CD14-positive monocyte (primary cell): ENCODE data around the gene IMMP2L. TPM values are rescaled to one million over a fixed set of nuclear protein-coding genes. Genes with fewer than 3 reads are reported as not detected.

Experiments used
- DNase-seq, 3 donors: peaks; one replicate each; pipeline ENCODE4 v3.0.0-alpha.2; 2011 to 2022
- H2AFZ ChIP-seq: 2 replicates; pipeline ENCODE4 v1.6.0; 2012; ENCODE audit warnings: mild to moderate bottlenecking, low read depth, low read length, inconsistent platforms; ENCODE audit not compliant: insufficient read depth, poor library complexity, severe bottlenecking
- H3K27ac ChIP-seq, 2 donors: 1 replicate in 1 of 2; 2 replicates in 1 of 2; pipeline ENCODE4 v1.5.1; 2012 to 2013; ENCODE audit warnings: low read length in 2 of 2, control low read depth in 1 of 2, inconsistent platforms in 1 of 2, low read depth in 1 of 2, mild to moderate bottlenecking in 1 of 2
- H3K27me3 ChIP-seq, 2 donors: one replicate each; pipeline versions ENCODE4 v1.6.0 to v1.6.1; 2011 to 2013; ENCODE audit warnings: low read length in 2 of 2; ENCODE audit not compliant: control insufficient read depth in 2 of 2, insufficient read depth in 2 of 2
- H3K36me3 ChIP-seq, 2 donors: replicated peaks in 1 of 2; 1 replicate in 1 of 2; 2 replicates in 1 of 2; pipeline versions ENCODE4 v1.5.1 to v1.6.1; 2012 to 2013; ENCODE audit warnings: low read length in 2 of 2, control low read depth in 1 of 2, inconsistent platforms in 1 of 2, mild to moderate bottlenecking in 1 of 2; ENCODE audit not compliant: insufficient read depth in 2 of 2, control insufficient read depth in 1 of 2
- H3K4me1 ChIP-seq, 2 donors: 1 replicate in 1 of 2; 2 replicates in 1 of 2; pipeline versions ENCODE4 v1.5.1 to v1.6.1; 2012 to 2013; ENCODE audit warnings: low read length in 2 of 2, control low read depth in 1 of 2, inconsistent platforms in 1 of 2, mild to moderate bottlenecking in 1 of 2, moderate library complexity in 1 of 2; ENCODE audit not compliant: insufficient read depth in 2 of 2, control insufficient read depth in 1 of 2
- H3K4me2 ChIP-seq: replicated peaks from 2 replicates; pipeline ENCODE3; 2012; ENCODE audit warnings: low read length, moderate library complexity, mild to moderate bottlenecking; ENCODE audit not compliant: poor library complexity, severe bottlenecking; ENCODE audit errors: extremely low read depth
- H3K4me3 ChIP-seq, 3 experiments: fragments of 200-600 bp in 1 of 3; sonication (generic) in 1 of 3; replicated peaks in 1 of 3; 1 replicate in 2 of 3; 2 replicates in 1 of 3; pipeline ENCODE4 v1.5.1; 2011 to 2013; ENCODE audit warnings: low read length in 3 of 3, mild to moderate bottlenecking in 3 of 3, control low read depth in 2 of 3, low read depth in 2 of 3, inconsistent platforms in 1 of 3, moderate library complexity in 1 of 3
- H3K79me2 ChIP-seq: 2 replicates; pipeline ENCODE4 v1.6.0; 2012; ENCODE audit warnings: mild to moderate bottlenecking, control low read depth, inconsistent platforms, low read length, moderate library complexity; ENCODE audit not compliant: insufficient read depth
- H3K9ac ChIP-seq: 2 replicates; pipeline ENCODE4 v1.6.0; 2017; ENCODE audit warnings: low read length, mild to moderate bottlenecking; ENCODE audit not compliant: insufficient read depth, poor library complexity, severe bottlenecking
- H3K9me3 ChIP-seq, 2 donors: replicated peaks in 1 of 2; 1 replicate in 1 of 2; 2 replicates in 1 of 2; pipeline versions ENCODE4 v1.5.1 to v1.6.1; 2012 to 2013; ENCODE audit warnings: low read length in 2 of 2, control low read depth in 1 of 2; ENCODE audit not compliant: control insufficient read depth in 1 of 2, insufficient read depth in 1 of 2
- H4K20me1 ChIP-seq: 2 replicates; pipeline ENCODE4 v1.6.0; 2012; ENCODE audit warnings: mild to moderate bottlenecking, low read length, control low read depth, moderate library complexity; ENCODE audit not compliant: insufficient read depth
- H3K27ac Mint-ChIP-seq, 7 donors: one replicate each; pipeline ENCODE4 v1.8.0; 2020; ENCODE audit warnings: mild to moderate bottlenecking in 7 of 7, mixed read lengths in 7 of 7, moderate library complexity in 6 of 7, inconsistent platforms in 2 of 7
- H3K27me3 Mint-ChIP-seq, 3 donors: one replicate each; pipeline ENCODE4 v1.8.0; 2021 to 2022; ENCODE audit warnings: low read depth in 3 of 3, mild to moderate bottlenecking in 3 of 3, mixed read lengths in 3 of 3, moderate library complexity in 3 of 3, inconsistent platforms in 1 of 3
- H3K36me3 Mint-ChIP-seq, 2 donors: one replicate each; pipeline ENCODE4 v1.8.0; 2020; ENCODE audit warnings: mixed read lengths in 2 of 2, inconsistent platforms in 1 of 2, mild to moderate bottlenecking in 1 of 2
- H3K4me1 Mint-ChIP-seq: one replicate; pipeline ENCODE4 v1.8.0; 2020; ENCODE audit warnings: mild to moderate bottlenecking, mixed read lengths
- H3K4me3 Mint-ChIP-seq, 2 donors: one replicate each; pipeline ENCODE4 v1.8.0; 2020; ENCODE audit warnings: mild to moderate bottlenecking in 2 of 2, mixed read lengths in 2 of 2, moderate library complexity in 1 of 2
- H3K9me3 Mint-ChIP-seq, 7 donors: one replicate each; pipeline ENCODE4 v1.8.0; 2020 to 2022; ENCODE audit warnings: mixed read lengths in 7 of 7, mild to moderate bottlenecking in 6 of 7, moderate library complexity in 6 of 7, inconsistent platforms in 2 of 7
- CTCF ChIP-seq: fragments of 200-600 bp; IDR thresholded peaks from one replicate; pipeline ENCODE4 v1.8.0; 2022; ENCODE audit warnings: antibody characterized with exemption, mild to moderate bottlenecking
- WGBS: methylation state at CpG from one replicate; pipeline ENCODE4 v1.1.5; 2013; ENCODE audit warnings: missing lambda C conversion rate; ENCODE audit not compliant: insufficient coverage; 5-methylcytosine and 5-hydroxymethylcytosine counted together
- intact Hi-C, 2 donors: fragments of 100-400 bp; cut with micrococcal nuclease; formaldehyde crosslinking; loops; one replicate each; pipeline versions ENCODE4 v1.15.0 to v1.15.1; 2023
- polyA plus RNA-seq, 3 donors: library from polyadenylated mRNA; depleted of rRNA in 1 of 3; unstranded in 2 of 3; stranded (reverse) in 1 of 3; fragments of 300-500 nt in 2 of 3; fragments of >200 nt in 1 of 3; fragmentation: Illumina TruSeq in 2 of 3; gene quantifications; 1 replicate in 2 of 3; 2 replicates in 1 of 3; pipeline ENCODE4 v1.2.3, GENCODE V29; 2012 to 2021

IMMP2L gene
- polyA plus RNA-seq, 3 donors: 1.9 to 6.4 (median 6.2) TPM

- H3K27me3 ChIP-seq: no peaks in the 10 kb centered on the region
- H3K36me3 ChIP-seq: no peaks in the 10 kb centered on the region
- H3K4me2 ChIP-seq: no peak overlapping the region
- no peaks in the 10 kb centered on the region for H3K79me2 ChIP-seq
- Mint-ChIP-seq H3K4me1 (no peaks in the 10 kb centered on the region), H3K27me3 (no peaks in the 10 kb centered on the region), H3K27ac (peak overlapping the region in 1 of 7 donors; percentile 42), H3K4me3 (no peak overlapping the region), H3K9me3 (peaks cover 0 to 3% (median 0%) of the 10 kb centered on the region in 7 donors), H3K36me3 (no peaks in the 10 kb centered on the region)
- no peak overlapping the region for H3K4me3 ChIP-seq
- no peak for DNase-seq
- no peak overlapping the region for H3K27ac ChIP-seq
- H3K4me1 ChIP-seq: no peaks in the 10 kb centered on the region
- no peak overlapping the region for H3K9ac ChIP-seq
- no CpG with 5 or more reads among the region's 1 CpG for WGBS
- no peak for TF ChIP-seq CTCF
- intact Hi-C loops: no loop called here
- no peaks in the 10 kb centered on the region for H3K9me3 ChIP-seq
- no peak overlapping the region for H2AFZ ChIP-seq
- H4K20me1 ChIP-seq: no peaks in the 10 kb centered on the region
These were observed 253.6 kb downstream of the IMMP2L start for GRCh38 chr7:111308691-111309090.

GRCh38 chr7:111301891-111302290, 260.4 kb downstream of the IMMP2L start:
- Mint-ChIP-seq H3K4me3 (no peak overlapping the region), H3K4me1 (no peaks in the 10 kb centered on the region), H3K27ac (no peak overlapping the region), H3K9me3 (peaks cover 0 to 2% (median 0%) of the 10 kb centered on the region in 7 donors), H3K36me3 (no peaks in the 10 kb centered on the region), H3K27me3 (no peaks in the 10 kb centered on the region)
- Histone ChIP-seq H3K4me2 (no peak overlapping the region), H3K79me2 (no peaks in the 10 kb centered on the region), H3K36me3 (no peaks in the 10 kb centered on the region), H3K4me1 (no peaks in the 10 kb centered on the region), H4K20me1 (no peaks in the 10 kb centered on the region), H3K27ac (no peak overlapping the region), H3K4me3 (no peak overlapping the region), H3K9me3 (no peaks in the 10 kb centered on the region), H3K9ac (no peak overlapping the region), H3K27me3 (no peaks in the 10 kb centered on the region), H2AFZ (no peak overlapping the region)
- no peak for TF ChIP-seq CTCF
- intact Hi-C loops: no loop called here
- no CpG with 5 or more reads among the region's 1 CpG for WGBS
- no peak for DNase-seq
